Activated CD4-positive, alpha-beta memory T cell treated with anti-CD3 and anti-CD28 coated beads for 36 hours (primary cell): ENCODE results near the gene KIF20B. TPM values are rescaled to one million over a fixed set of nuclear protein-coding genes. Genes with fewer than 3 reads are reported as not detected.

Source experiments
- CTCF ChIA-PET: fragments of 350-600 bp; sonication (Branson Sonifier 250); formaldehyde crosslinking; loops from one replicate; lab custom pipeline; 2021; ENCODE audit warnings: antibody characterized with exemption, inconsistent platforms; lab: Charles Lee
- POLR2A ChIA-PET: fragments of 350-600 bp; sonication (Branson Sonifier 250); formaldehyde crosslinking; loops from one replicate; lab custom pipeline; 2021; ENCODE audit warnings: antibody characterized with exemption; lab: Charles Lee
- DNase-seq: peaks from one replicate; pipeline ENCODE4 v3.0.0-alpha.2; 2020
- H3K27ac Mint-ChIP-seq: one replicate; pipeline ENCODE4 v1.8.0; 2021; ENCODE audit warnings: mixed read lengths
- H3K27me3 Mint-ChIP-seq: one replicate; pipeline ENCODE4 v1.8.0; 2021; ENCODE audit warnings: mixed read lengths
- H3K36me3 Mint-ChIP-seq: one replicate; pipeline ENCODE4 v1.8.0; 2021; ENCODE audit warnings: mixed read lengths
- H3K4me1 Mint-ChIP-seq: one replicate; pipeline ENCODE4 v1.8.0; 2021; ENCODE audit warnings: low read depth, mixed read lengths
- H3K4me3 Mint-ChIP-seq: one replicate; pipeline ENCODE4 v1.8.0; 2021; ENCODE audit warnings: mild to moderate bottlenecking, mixed read lengths
- H3K9me3 Mint-ChIP-seq: one replicate; pipeline ENCODE4 v1.8.0; 2021; ENCODE audit warnings: mixed read lengths
- intact Hi-C: fragments of 100-400 bp; cut with micrococcal nuclease; formaldehyde crosslinking; loops from one replicate; pipeline ENCODE4 v1.15.1; 2023
- total RNA-seq, 2 experiments: library from RNA; stranded (reverse); gene quantifications; one replicate each; pipeline ENCODE4 v1.2.3, GENCODE V29; 2021

KIF20B gene
- total RNA-seq, 2 experiments from 2014 or later, result 65.3 to 65.6 TPM

- Mint-ChIP-seq H3K27ac (no peak overlapping the region), H3K4me1 (no peaks in the 10 kb centered on the region), H3K4me3 (no peak overlapping the region), H3K27me3 (peaks cover 3% of the 10 kb centered on the region), H3K9me3 (no peaks in the 10 kb centered on the region), H3K36me3 (no peaks in the 10 kb centered on the region)
- POLR2A ChIA-PET, result no interaction called here
- CTCF ChIA-PET, result no interaction called here
- intact Hi-C loops, result no loop called here
- no peak for DNase-seq
Observed at GRCh38 chr10:89666138-89666537, 35.3 kb upstream of the KIF20B start.

- ChIA-PET CTCF (no interaction called here), POLR2A (no interaction called here)
- intact Hi-C loops, result no loop called here
- no peaks in the 10 kb centered on the region for H3K4me1 Mint-ChIP-seq
- H3K9me3 Mint-ChIP-seq, result no peaks in the 10 kb centered on the region
- no peak for DNase-seq
- no peaks in the 10 kb centered on the region for H3K36me3 Mint-ChIP-seq
- H3K27me3 Mint-ChIP-seq, result peaks cover 3% of the 10 kb centered on the region
- no peak overlapping the region for H3K27ac Mint-ChIP-seq
- H3K4me3 Mint-ChIP-seq, result no peak overlapping the region
Observed at GRCh38 chr10:89668386-89669071, 32.9 kb upstream of the KIF20B start.

GRCh38 chr10:89669985-89670384, 31.4 kb upstream of the KIF20B start:
- intact Hi-C loops, result no loop called here
- no peak overlapping the region for H3K4me3 Mint-ChIP-seq
- H3K27ac Mint-ChIP-seq, result no peak overlapping the region
- no peaks in the 10 kb centered on the region for H3K4me1 Mint-ChIP-seq
- no peak for DNase-seq
- H3K36me3 Mint-ChIP-seq, result no peaks in the 10 kb centered on the region
- ChIA-PET POLR2A (no interaction called here), CTCF (no interaction called here)
- H3K27me3 Mint-ChIP-seq, result peaks cover 3% of the 10 kb centered on the region
- no peaks in the 10 kb centered on the region for H3K9me3 Mint-ChIP-seq

- intact Hi-C loops, result no loop called here
- H3K4me3 Mint-ChIP-seq, result no peak overlapping the region
- H3K27ac Mint-ChIP-seq, result no peak overlapping the region
- H3K36me3 Mint-ChIP-seq, result no peaks in the 10 kb centered on the region
- H3K9me3 Mint-ChIP-seq, result no peaks in the 10 kb centered on the region
- CTCF ChIA-PET, result no interaction called here
- POLR2A ChIA-PET, result no interaction called here
- no peaks in the 10 kb centered on the region for H3K4me1 Mint-ChIP-seq
- DNase-seq, result no peak
- H3K27me3 Mint-ChIP-seq, result peaks cover 3% of the 10 kb centered on the region
Observed at GRCh38 chr10:89670926-89671325, 30.5 kb upstream of the KIF20B start.

- Mint-ChIP-seq H3K4me1 (no peaks in the 10 kb centered on the region), H3K27me3 (peaks cover 3% of the 10 kb centered on the region), H3K4me3 (no peak overlapping the region), H3K36me3 (no peaks in the 10 kb centered on the region), H3K9me3 (no peaks in the 10 kb centered on the region), H3K27ac (no peak overlapping the region)
- POLR2A ChIA-PET, result no interaction called here
- DNase-seq, result no peak
- intact Hi-C loops, result no loop called here
- CTCF ChIA-PET, result no interaction called here
Observed at GRCh38 chr10:89677341-89677740, 24.0 kb upstream of the KIF20B start.

- no peak for DNase-seq
- H3K4me3 Mint-ChIP-seq, result no peak overlapping the region
- peaks cover 7% of the 10 kb centered on the region for H3K27me3 Mint-ChIP-seq
- H3K9me3 Mint-ChIP-seq, result no peaks in the 10 kb centered on the region
- ChIA-PET CTCF (no interaction called here), POLR2A (no interaction called here)
- intact Hi-C loops, result no loop called here
- H3K4me1 Mint-ChIP-seq, result no peaks in the 10 kb centered on the region
- H3K36me3 Mint-ChIP-seq, result no peaks in the 10 kb centered on the region
- H3K27ac Mint-ChIP-seq, result no peak overlapping the region
Observed at GRCh38 chr10:89679986-89680385, 21.4 kb upstream of the KIF20B start.

- Mint-ChIP-seq H3K4me3 (no peak overlapping the region), H3K4me1 (no peaks in the 10 kb centered on the region), H3K36me3 (no peaks in the 10 kb centered on the region), H3K27me3 (peaks cover 13% of the 10 kb centered on the region), H3K27ac (no peak overlapping the region), H3K9me3 (no peaks in the 10 kb centered on the region)
- ChIA-PET CTCF (interaction anchor here (1.3 kb wide), 1 partner anchor 8 kb away, joined by 3 read pairs; no protein-coding TSS in a partner anchor), POLR2A (no interaction called here)
- DNase-seq, result no peak
- intact Hi-C loops, result no loop called here
Observed at GRCh38 chr10:89683883-89684282, 17.5 kb upstream of the KIF20B start.

- Mint-ChIP-seq H3K36me3 (no peaks in the 10 kb centered on the region), H3K9me3 (no peaks in the 10 kb centered on the region), H3K27ac (no peak overlapping the region), H3K4me3 (no peak overlapping the region), H3K4me1 (no peaks in the 10 kb centered on the region), H3K27me3 (peaks cover 13% of the 10 kb centered on the region)
- ChIA-PET POLR2A (no interaction called here), CTCF (interaction anchor here (1.3 kb wide), 1 partner anchor 8 kb away, joined by 3 read pairs; no protein-coding TSS in a partner anchor)
- intact Hi-C loops, result no loop called here
- DNase-seq, result no peak
Observed at GRCh38 chr10:89684604-89685003, 16.8 kb upstream of the KIF20B start.

GRCh38 chr10:89685936-89686335, 15.5 kb upstream of the KIF20B start:
- ChIA-PET CTCF (interaction anchor here (1.0 kb wide), 1 partner anchor 15 kb away, joined by 4 read pairs; the partner anchor contains the start of gene KIF20B), POLR2A (no interaction called here)
- H3K27me3 Mint-ChIP-seq, result peaks cover 10% of the 10 kb centered on the region
- no peak for DNase-seq
- H3K27ac Mint-ChIP-seq, result no peak overlapping the region
- intact Hi-C loops, result no loop called here
- H3K4me3 Mint-ChIP-seq, result no peak overlapping the region
- H3K4me1 Mint-ChIP-seq, result no peaks in the 10 kb centered on the region
- no peaks in the 10 kb centered on the region for H3K9me3 Mint-ChIP-seq
- H3K36me3 Mint-ChIP-seq, result no peaks in the 10 kb centered on the region

- Mint-ChIP-seq H3K36me3 (no peaks in the 10 kb centered on the region), H3K27me3 (peaks cover 6% of the 10 kb centered on the region), H3K4me3 (no peak overlapping the region), H3K4me1 (no peaks in the 10 kb centered on the region), H3K9me3 (no peaks in the 10 kb centered on the region), H3K27ac (no peak overlapping the region)
- CTCF ChIA-PET, result no interaction called here
- POLR2A ChIA-PET, result interaction anchor here (1.4 kb wide), 1 partner anchor 12 kb away, joined by 3 read pairs; the partner anchor contains the start of gene KIF20B
- DNase-seq, result no peak
- intact Hi-C loops, result no loop called here
Observed at GRCh38 chr10:89690027-89690426, 11.4 kb upstream of the KIF20B start.

GRCh38 chr10:89692416-89692815, 9.0 kb upstream of the KIF20B start:
- Mint-ChIP-seq H3K9me3 (no peaks in the 10 kb centered on the region), H3K27ac (no peak overlapping the region), H3K4me1 (no peaks in the 10 kb centered on the region), H3K27me3 (no peaks in the 10 kb centered on the region), H3K36me3 (no peaks in the 10 kb centered on the region), H3K4me3 (no peak overlapping the region)
- intact Hi-C loops, result no loop called here
- CTCF ChIA-PET, result interaction anchor here (1.3 kb wide), 1 partner anchor 9 kb away, joined by 3 read pairs; the partner anchor contains the start of gene KIF20B
- POLR2A ChIA-PET, result no interaction called here
- DNase-seq, result no peak

GRCh38 chr10:89693176-89693575, 8.2 kb upstream of the KIF20B start:
- CTCF ChIA-PET, result no interaction called here

GRCh38 chr10:89695307-89695706, 6.1 kb upstream of the KIF20B start:
- Mint-ChIP-seq H3K36me3 (no peaks in the 10 kb centered on the region), H3K4me1 (peaks cover 5% of the 10 kb centered on the region), H3K4me3 (no peak overlapping the region), H3K9me3 (no peaks in the 10 kb centered on the region), H3K27ac (no peak overlapping the region), H3K27me3 (no peaks in the 10 kb centered on the region)
- CTCF ChIA-PET, result no interaction called here
- POLR2A ChIA-PET, result no interaction called here
- intact Hi-C loops, result no loop called here
- DNase-seq, result no peak

More at GRCh38 chr10:89693176-89693575, 8.2 kb upstream of the KIF20B start:
- no peaks in the 10 kb centered on the region for H3K4me1 Mint-ChIP-seq
- intact Hi-C loops, result no loop called here
- H3K27ac Mint-ChIP-seq, result no peak overlapping the region
- no peak for DNase-seq
- POLR2A ChIA-PET, result no interaction called here
- H3K27me3 Mint-ChIP-seq, result no peaks in the 10 kb centered on the region
- H3K4me3 Mint-ChIP-seq, result no peak overlapping the region
- H3K9me3 Mint-ChIP-seq, result no peaks in the 10 kb centered on the region
- H3K36me3 Mint-ChIP-seq, result no peaks in the 10 kb centered on the region
